GM12874 (cell line): Measurements from ENCODE around the gene SGPP2.

ENCODE experiments used
- TF ChIP-seq, protein P1 (sequence below): IDR thresholded peaks from 2 replicates; pipeline ENCODE4 v1.5.1; 2011; ENCODE audit warnings: low read depth, mild to moderate bottlenecking, control low read depth, low read length, moderate library complexity; ENCODE audit not compliant: insufficient read depth

Gene SGPP2

DNA sequence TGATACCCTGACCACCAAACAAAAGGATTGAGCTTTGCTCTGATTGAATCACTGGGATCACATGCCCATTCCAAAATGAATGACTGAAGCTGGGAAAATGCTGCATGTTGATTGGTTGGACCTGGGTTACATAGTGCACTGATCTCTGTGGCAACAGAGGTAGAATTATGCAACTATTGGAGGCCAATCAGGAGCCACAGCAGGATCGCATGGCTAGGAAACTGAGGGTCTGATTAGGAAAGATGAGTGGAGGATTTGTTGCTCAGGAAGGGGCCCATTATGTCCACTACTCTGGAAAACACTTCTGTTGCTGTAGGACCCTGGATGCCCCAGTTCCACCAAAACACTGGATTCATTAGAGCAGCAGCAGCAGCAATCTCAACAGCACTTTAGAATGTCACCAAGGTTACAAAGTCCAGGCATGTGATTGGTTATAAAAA, 25.9 kb upstream of the SGPP2 start:
- TF ChIP-seq, protein P1, sequence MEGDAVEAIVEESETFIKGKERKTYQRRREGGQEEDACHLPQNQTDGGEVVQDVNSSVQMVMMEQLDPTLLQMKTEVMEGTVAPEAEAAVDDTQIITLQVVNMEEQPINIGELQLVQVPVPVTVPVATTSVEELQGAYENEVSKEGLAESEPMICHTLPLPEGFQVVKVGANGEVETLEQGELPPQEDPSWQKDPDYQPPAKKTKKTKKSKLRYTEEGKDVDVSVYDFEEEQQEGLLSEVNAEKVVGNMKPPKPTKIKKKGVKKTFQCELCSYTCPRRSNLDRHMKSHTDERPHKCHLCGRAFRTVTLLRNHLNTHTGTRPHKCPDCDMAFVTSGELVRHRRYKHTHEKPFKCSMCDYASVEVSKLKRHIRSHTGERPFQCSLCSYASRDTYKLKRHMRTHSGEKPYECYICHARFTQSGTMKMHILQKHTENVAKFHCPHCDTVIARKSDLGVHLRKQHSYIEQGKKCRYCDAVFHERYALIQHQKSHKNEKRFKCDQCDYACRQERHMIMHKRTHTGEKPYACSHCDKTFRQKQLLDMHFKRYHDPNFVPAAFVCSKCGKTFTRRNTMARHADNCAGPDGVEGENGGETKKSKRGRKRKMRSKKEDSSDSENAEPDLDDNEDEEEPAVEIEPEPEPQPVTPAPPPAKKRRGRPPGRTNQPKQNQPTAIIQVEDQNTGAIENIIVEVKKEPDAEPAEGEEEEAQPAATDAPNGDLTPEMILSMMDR, result no peak

DNA sequence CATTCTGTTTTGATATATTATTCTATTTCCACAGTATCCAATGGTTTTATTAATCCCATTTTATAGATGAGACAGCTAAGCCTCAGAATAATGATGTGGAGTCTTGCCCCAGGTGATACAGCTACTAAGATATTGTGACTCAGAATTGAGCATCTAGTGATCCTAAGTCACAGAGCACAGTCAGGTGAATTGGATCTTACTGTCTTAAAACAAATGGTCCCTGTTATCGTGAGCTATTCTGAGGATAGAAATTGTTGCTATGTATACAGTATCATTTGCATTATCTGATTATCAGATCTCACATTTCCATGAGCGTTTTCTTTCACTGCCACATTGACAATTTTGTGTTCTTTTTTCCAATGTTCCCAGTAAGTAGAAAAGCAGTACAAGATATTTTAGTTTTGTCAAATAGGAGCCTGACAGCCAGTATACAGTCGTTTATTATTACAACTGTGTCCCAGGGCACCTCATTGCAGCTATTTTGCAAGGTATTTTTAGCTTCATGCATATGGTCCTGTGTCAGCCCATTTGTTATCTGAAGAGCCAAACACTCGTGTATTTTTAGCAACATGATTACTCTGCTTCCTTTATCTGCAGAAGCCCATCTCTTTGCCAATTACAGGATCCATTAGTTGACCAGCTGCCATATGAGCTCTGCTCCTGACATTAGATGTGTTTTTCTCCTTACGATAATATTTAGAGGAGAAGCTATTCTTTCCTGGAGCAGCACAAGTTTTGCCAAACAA, 25.1 kb upstream of the SGPP2 start:
- TF ChIP-seq, protein P1, result no peak

DNA sequence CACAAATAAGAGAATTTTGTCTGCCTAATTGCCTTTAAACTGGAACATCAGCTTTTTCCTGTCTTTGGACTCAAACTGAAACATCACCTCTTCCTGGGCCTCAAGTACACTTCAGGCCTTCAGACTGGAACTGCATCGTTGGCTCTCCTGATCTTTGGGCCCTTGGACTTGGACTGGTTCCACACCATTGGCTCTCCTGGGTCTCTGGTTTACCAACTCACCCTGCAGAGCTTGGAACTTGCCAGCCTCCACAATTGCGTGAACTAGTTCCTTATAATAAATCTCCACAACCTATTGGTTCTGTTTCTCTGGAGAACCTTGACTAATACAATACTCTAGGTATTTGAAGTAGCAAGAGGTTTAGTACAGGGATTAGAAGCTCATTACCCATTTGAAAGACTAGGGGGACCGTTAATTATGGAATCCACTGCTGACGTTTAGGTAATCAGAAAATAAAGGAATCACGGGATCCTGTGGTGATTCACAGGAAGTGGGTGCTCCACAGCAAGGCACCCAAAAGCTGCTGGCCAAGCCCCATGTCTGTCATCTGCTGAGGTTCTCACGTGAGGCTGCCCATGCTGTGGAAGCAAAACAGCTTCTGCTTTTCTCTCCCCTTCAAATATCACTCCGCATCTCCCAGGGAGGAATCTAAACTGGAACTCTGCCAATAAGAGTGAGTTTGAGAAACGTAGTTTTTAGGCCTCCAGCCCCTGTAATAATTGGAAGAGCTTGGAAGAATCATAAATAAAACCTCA, 20.0 kb upstream of the SGPP2 start:
- TF ChIP-seq, protein P1, result no peak

DNA sequence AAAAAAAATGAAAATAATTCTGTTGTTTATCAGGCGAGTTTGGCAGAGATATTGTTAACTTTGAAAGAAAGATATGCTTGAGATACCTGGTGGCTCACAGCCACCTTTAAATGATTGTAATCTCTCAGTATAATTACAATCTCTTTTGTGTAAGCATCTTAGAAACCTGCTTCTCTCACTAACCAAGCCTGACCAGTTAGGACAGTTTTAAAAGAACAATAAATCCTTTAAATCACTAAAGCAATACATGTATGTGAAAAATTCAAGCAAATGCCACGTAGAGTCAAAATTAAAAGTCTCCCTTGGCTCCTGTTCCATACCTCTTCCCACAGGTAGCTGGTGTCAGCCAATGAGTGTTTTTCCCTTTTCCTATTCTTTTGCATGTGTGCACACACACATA, 15.7 kb upstream of the SGPP2 start:
- TF ChIP-seq, protein P1, result no peak

DNA sequence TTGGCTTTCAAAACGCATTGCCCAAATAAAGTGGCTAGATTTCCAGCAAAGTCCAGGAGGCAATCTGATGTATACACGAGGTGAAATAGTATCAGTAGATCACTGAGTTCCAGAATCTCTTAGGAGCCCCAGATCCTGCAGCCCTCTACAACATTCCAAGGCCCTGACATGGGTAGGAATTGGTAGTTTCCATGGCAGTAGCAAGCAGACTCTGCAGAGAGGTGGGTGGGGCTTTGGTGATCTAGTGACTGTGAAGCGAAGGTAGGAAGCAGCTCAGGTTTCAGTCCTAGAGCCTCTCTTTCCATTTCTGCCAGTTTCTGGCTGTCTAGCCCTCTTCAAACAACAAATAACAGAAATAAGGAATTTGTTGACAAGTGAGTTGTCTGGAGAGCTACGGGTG, 13.8 kb upstream of the SGPP2 start:
- TF ChIP-seq, protein P1, result no peak

DNA sequence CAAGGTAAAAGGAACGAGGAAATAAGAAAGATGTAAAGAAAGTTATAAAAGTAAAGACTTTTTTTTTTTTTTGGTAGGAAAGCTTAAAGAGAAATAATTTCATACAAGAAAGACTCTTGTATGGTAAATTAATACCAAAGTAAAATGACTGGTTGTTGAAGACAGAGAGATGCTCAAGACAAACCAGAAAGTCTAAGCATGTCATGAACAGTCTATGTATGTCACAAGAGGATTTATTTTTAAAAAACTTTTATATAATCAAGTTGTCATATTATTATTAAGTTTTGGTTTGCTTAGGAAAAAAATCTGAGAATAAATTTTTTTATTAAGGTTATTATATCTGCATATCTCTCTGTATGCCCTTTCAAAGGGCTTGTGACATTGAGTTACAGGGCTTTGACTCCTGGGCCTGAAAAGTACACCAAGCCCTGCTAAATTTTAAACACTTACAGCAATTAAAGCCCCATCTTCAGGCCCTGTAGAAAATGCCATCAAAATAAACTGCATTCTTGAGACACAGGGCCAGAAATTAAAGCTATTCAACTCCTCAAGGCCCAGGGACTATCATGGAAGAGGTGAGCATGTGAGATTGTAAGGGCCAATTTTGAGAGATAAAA, 10.9 kb upstream of the SGPP2 start:
- TF ChIP-seq, protein P1, result no peak

DNA sequence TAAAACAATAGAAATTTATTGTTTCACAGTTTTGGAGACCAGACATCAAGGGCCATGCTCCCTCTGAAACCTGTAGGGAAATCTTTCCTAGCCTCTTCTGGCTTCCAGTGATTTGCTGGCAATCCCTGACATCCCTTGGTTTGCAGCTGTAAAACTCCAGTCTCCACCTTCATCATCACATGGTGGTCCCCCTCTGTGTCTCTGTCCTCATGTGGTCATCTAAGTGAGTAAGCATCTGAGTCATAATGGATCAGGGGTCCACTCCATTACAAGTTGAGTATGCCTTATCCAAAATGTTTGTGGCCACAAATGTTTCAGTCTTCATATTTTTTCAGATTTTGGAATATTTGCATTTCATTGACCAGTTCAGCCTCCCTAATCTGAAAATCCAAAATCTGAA, 5.6 kb upstream of the SGPP2 start:
- TF ChIP-seq, protein P1, result no peak
